Stimulated activated naive CD8-positive, alpha-beta T cell treated with anti-CD3 and anti-CD28 coated beads, Interleukin-15, Interleukin-2, amounts not matched to agents 100 ng/mL and 50 ng/mL, for 24 hours (primary cell): ENCODE measurements around the gene CCDC81.
A peak's percentile ranks its signal among the peaks of the same experiment; 100 is the strongest.
"Not testable (repeated sequence)": the region's sequence is repeated elsewhere in the genome, so short reads cannot be mapped to it uniquely, and the experiment has no call there.

ENCODE experiments used
- H3K27ac Mint-ChIP-seq: one replicate; pipeline ENCODE4 v1.8.0; 2021; ENCODE audit warnings: mild to moderate bottlenecking, mixed read lengths
- H3K27me3 Mint-ChIP-seq: one replicate; pipeline ENCODE4 v1.8.0; 2021; ENCODE audit warnings: mixed read lengths
- H3K36me3 Mint-ChIP-seq: one replicate; pipeline ENCODE4 v1.8.0; 2021; ENCODE audit warnings: low read depth, mixed read lengths
- H3K4me1 Mint-ChIP-seq: one replicate; pipeline ENCODE4 v1.8.0; 2021; ENCODE audit warnings: low read depth, mixed read lengths
- H3K4me3 Mint-ChIP-seq: one replicate; pipeline ENCODE4 v1.8.0; 2021; ENCODE audit warnings: mild to moderate bottlenecking, mixed read lengths
- H3K9me3 Mint-ChIP-seq: one replicate; pipeline ENCODE4 v1.8.0; 2021; ENCODE audit warnings: mixed read lengths

Gene CCDC81

GRCh38 chr11:86414032-86414431 lies 39.3 kb downstream of the CCDC81 start:
- no peak overlapping the region for H3K27ac Mint-ChIP-seq
- H3K4me3 Mint-ChIP-seq, result no peak overlapping the region
- H3K4me1 Mint-ChIP-seq, result peaks cover 7% of the 10 kb centered on the region
- no peaks in the 10 kb centered on the region for H3K27me3 Mint-ChIP-seq
- H3K9me3 Mint-ChIP-seq, result no peaks in the 10 kb centered on the region
- no peaks in the 10 kb centered on the region for H3K36me3 Mint-ChIP-seq

- H3K27me3 Mint-ChIP-seq, result no peaks in the 10 kb centered on the region
- H3K9me3 Mint-ChIP-seq, result no peaks in the 10 kb centered on the region
- no peak overlapping the region for H3K27ac Mint-ChIP-seq
- H3K36me3 Mint-ChIP-seq, result no peaks in the 10 kb centered on the region
- no peak overlapping the region for H3K4me3 Mint-ChIP-seq
- H3K4me1 Mint-ChIP-seq, result peaks cover 7% of the 10 kb centered on the region
These were observed 40.3 kb downstream of the CCDC81 start for GRCh38 chr11:86415026-86415425.

- Mint-ChIP-seq H3K36me3 (no peaks in the 10 kb centered on the region), H3K27ac (no peak overlapping the region), H3K4me3 (no peak overlapping the region), H3K4me1 (peaks cover 7% of the 10 kb centered on the region), H3K9me3 (no peaks in the 10 kb centered on the region), H3K27me3 (no peaks in the 10 kb centered on the region)
These were observed 41.8 kb downstream of the CCDC81 start for GRCh38 chr11:86416494-86416893.

GRCh38 chr11:86416951-86417350 lies 42.3 kb downstream of the CCDC81 start:
- not testable (repeated sequence) for H3K9me3 Mint-ChIP-seq, H3K27me3 Mint-ChIP-seq, H3K4me1 Mint-ChIP-seq, H3K36me3 Mint-ChIP-seq, H3K27ac Mint-ChIP-seq, H3K4me3 Mint-ChIP-seq

GRCh38 chr11:86418106-86418505 lies 43.4 kb downstream of the CCDC81 start:
- Mint-ChIP-seq H3K4me1 (peaks cover 7% of the 10 kb centered on the region), H3K36me3 (no peaks in the 10 kb centered on the region), H3K9me3 (no peaks in the 10 kb centered on the region), H3K27me3 (no peaks in the 10 kb centered on the region), H3K27ac (no peak overlapping the region), H3K4me3 (no peak overlapping the region)

- no peak overlapping the region for H3K27ac Mint-ChIP-seq
- H3K4me3 Mint-ChIP-seq, result no peak overlapping the region
- peaks cover 7% of the 10 kb centered on the region for H3K4me1 Mint-ChIP-seq
- no peaks in the 10 kb centered on the region for H3K27me3 Mint-ChIP-seq
- no peaks in the 10 kb centered on the region for H3K36me3 Mint-ChIP-seq
- H3K9me3 Mint-ChIP-seq, result no peaks in the 10 kb centered on the region
These were observed 43.8 kb downstream of the CCDC81 start for GRCh38 chr11:86418513-86418912.

- no peaks in the 10 kb centered on the region for H3K9me3 Mint-ChIP-seq
- H3K36me3 Mint-ChIP-seq, result no peaks in the 10 kb centered on the region
- H3K27me3 Mint-ChIP-seq, result no peaks in the 10 kb centered on the region
- no peak overlapping the region for H3K27ac Mint-ChIP-seq
- peaks cover 7% of the 10 kb centered on the region for H3K4me1 Mint-ChIP-seq
- H3K4me3 Mint-ChIP-seq, result no peak overlapping the region
These were observed 44.2 kb downstream of the CCDC81 start for GRCh38 chr11:86418917-86419316.

GRCh38 chr11:86421946-86422345 lies 47.3 kb downstream of the CCDC81 start:
- Mint-ChIP-seq H3K4me3 (no peak overlapping the region), H3K4me1 (peaks cover 7% of the 10 kb centered on the region), H3K27ac (no peak overlapping the region), H3K9me3 (no peaks in the 10 kb centered on the region), H3K36me3 (no peaks in the 10 kb centered on the region), H3K27me3 (no peaks in the 10 kb centered on the region)

GRCh38 chr11:86422371-86422770 lies 47.7 kb downstream of the CCDC81 start:
- H3K27me3 Mint-ChIP-seq, result no peaks in the 10 kb centered on the region
- no peak overlapping the region for H3K27ac Mint-ChIP-seq
- H3K9me3 Mint-ChIP-seq, result no peaks in the 10 kb centered on the region
- no peak overlapping the region for H3K4me3 Mint-ChIP-seq
- peaks cover 7% of the 10 kb centered on the region for H3K4me1 Mint-ChIP-seq
- H3K36me3 Mint-ChIP-seq, result no peaks in the 10 kb centered on the region

GRCh38 chr11:86423488-86423887 lies 48.8 kb downstream of the CCDC81 start:
- not testable (repeated sequence) for H3K36me3 Mint-ChIP-seq, H3K9me3 Mint-ChIP-seq, H3K4me3 Mint-ChIP-seq, H3K27me3 Mint-ChIP-seq, H3K4me1 Mint-ChIP-seq, H3K27ac Mint-ChIP-seq

GRCh38 chr11:86427441-86427840 lies 52.8 kb downstream of the CCDC81 start:
- H3K4me1 Mint-ChIP-seq, result no peaks in the 10 kb centered on the region
- H3K9me3 Mint-ChIP-seq, result no peaks in the 10 kb centered on the region
- H3K36me3 Mint-ChIP-seq, result peaks cover 9% of the 10 kb centered on the region
- H3K4me3 Mint-ChIP-seq, result no peak overlapping the region
- peaks cover 4% of the 10 kb centered on the region for H3K27me3 Mint-ChIP-seq
- H3K27ac Mint-ChIP-seq, result no peak overlapping the region

GRCh38 chr11:86431258-86431657 lies 56.6 kb downstream of the CCDC81 start:
- Mint-ChIP-seq H3K36me3 (peaks cover 9% of the 10 kb centered on the region), H3K9me3 (peaks cover 7% of the 10 kb centered on the region), H3K27me3 (peaks cover 4% of the 10 kb centered on the region), H3K4me1 (no peaks in the 10 kb centered on the region), H3K27ac (no peak overlapping the region), H3K4me3 (peak overlapping the region; percentile 63)

GRCh38 chr11:86433361-86434095 lies 58.8 kb downstream of the CCDC81 start:
- not testable (repeated sequence) for H3K27ac Mint-ChIP-seq, H3K27me3 Mint-ChIP-seq, H3K4me3 Mint-ChIP-seq, H3K36me3 Mint-ChIP-seq, H3K4me1 Mint-ChIP-seq, H3K9me3 Mint-ChIP-seq

GRCh38 chr11:86435711-86436110 lies 61.0 kb downstream of the CCDC81 start:
- H3K4me3 Mint-ChIP-seq, result no peak overlapping the region
- peaks cover 15% of the 10 kb centered on the region for H3K4me1 Mint-ChIP-seq
- no peaks in the 10 kb centered on the region for H3K27me3 Mint-ChIP-seq
- peaks cover 5% of the 10 kb centered on the region for H3K36me3 Mint-ChIP-seq
- H3K9me3 Mint-ChIP-seq, result peaks cover 7% of the 10 kb centered on the region
- H3K27ac Mint-ChIP-seq, result no peak overlapping the region

GRCh38 chr11:86438685-86439084 lies 64.0 kb downstream of the CCDC81 start:
- peaks cover 3% of the 10 kb centered on the region for H3K9me3 Mint-ChIP-seq
- no peaks in the 10 kb centered on the region for H3K27me3 Mint-ChIP-seq
- H3K4me3 Mint-ChIP-seq, result no peak overlapping the region
- H3K36me3 Mint-ChIP-seq, result peaks cover under 1% of the 10 kb centered on the region
- H3K27ac Mint-ChIP-seq, result no peak overlapping the region
- peaks cover 45% of the 10 kb centered on the region for H3K4me1 Mint-ChIP-seq

GRCh38 chr11:86440305-86440716 lies 65.6 kb downstream of the CCDC81 start:
- peaks cover 6% of the 10 kb centered on the region for H3K9me3 Mint-ChIP-seq
- peaks cover 14% of the 10 kb centered on the region for H3K36me3 Mint-ChIP-seq
- no peaks in the 10 kb centered on the region for H3K27me3 Mint-ChIP-seq
- H3K4me3 Mint-ChIP-seq, result no peak overlapping the region
- H3K27ac Mint-ChIP-seq, result no peak overlapping the region
- H3K4me1 Mint-ChIP-seq, result peaks cover 61% of the 10 kb centered on the region
